ENCODE measurements around the gene FDXR.

DNA sequence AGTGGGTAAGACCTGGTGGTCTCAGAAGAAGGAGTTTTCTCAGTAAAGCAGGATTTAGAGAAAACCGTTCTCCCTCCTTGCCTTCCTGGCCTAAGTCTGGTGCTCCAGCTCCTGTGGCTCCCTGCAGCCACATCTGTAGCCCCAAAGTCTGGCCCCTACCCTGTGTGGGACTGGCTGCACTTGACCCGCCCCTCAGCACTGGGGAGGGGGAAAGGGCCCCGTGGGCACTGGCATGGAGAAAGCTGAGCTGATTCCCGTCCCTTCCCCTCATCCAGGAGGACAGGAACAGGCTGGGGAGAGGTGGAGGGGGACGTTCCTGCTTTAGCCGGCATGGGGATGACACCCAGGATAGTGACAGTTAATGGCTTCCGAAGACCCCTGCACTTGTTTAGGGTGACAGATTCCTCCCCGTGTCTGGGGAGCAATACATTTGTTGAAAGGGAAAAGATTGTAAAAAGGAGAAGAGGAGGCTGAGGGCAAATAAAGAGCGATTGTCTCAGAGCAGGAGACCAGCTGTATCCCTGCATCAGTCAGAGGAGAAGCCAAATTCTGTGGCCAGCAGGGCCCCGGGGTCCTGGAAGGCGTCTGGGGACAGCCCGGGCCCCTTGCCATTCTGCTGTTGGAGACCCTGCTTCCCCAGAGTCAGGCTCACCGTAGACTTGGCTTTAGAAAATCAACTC lies 51.0 kb downstream of the FDXR start:
- TF ChIP-seq SUZ12 (IDR thresholded peaks at IDR 0.05; ENCODE audit: extremely low read depth, insufficient read depth, insufficient read length) (no peak), YY1 (IDR thresholded peaks at IDR 0.05; ENCODE audit: insufficient read depth, insufficient read length) (no peak), ZNF274 (IDR thresholded peaks at IDR 0.05; ENCODE audit: low read depth, low read length) (no peak)
